Ishikawa (cell line): ENCODE measurements around the gene CCDC27.

Source experiments
- EP300 ChIP-seq: IDR thresholded peaks from 2 replicates; pipeline ENCODE4 v1.6.1; 2012; ENCODE audit warnings: borderline replicate concordance
- NFIC ChIP-seq: IDR thresholded peaks from 2 replicates; pipeline ENCODE4 v1.6.1; 2012
- RAD21 ChIP-seq: IDR thresholded peaks from 2 replicates; pipeline ENCODE4 v1.6.1; 2012; ENCODE audit warnings: low read depth
- REST ChIP-seq: IDR thresholded peaks from 2 replicates; pipeline ENCODE4 v1.6.1; 2012; ENCODE audit warnings: low read depth, mild to moderate bottlenecking

DNA sequence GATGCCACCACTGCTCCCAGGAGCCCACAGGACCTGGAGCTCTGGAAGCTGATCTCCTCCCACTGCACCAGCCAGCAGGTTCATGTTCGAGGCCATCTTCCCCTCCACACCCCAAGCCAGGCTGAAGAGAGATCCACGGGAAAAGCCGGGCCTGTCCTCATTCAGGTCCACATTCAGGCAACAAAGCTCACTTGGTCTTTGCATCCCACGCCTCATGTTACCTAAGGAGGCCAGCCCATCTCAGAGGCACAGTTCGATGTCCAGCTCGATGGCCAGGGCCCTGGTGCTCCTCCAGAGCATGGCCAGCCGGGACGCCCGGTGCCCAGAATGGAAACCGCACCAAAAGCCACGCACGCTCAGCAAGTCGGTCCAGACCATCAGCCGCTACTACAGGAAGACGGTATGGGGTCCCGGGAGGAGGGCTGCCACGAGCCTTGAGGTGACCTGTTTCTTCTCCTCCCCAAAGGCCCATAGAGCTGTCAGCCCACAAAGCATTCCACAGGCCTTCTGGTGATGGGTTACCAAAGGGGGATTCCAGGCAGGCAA is at the start of gene CCDC27:
- TF ChIP-seq REST: no peak
- TF ChIP-seq NFIC: no peak
- TF ChIP-seq RAD21: no peak
- no peak for TF ChIP-seq EP300
